Colon (tissue), 2 donors: ENCODE measurements around the gene PLAGL2.
"Not testable (repeated sequence)": the region's sequence is repeated elsewhere in the genome, so short reads cannot be mapped to it uniquely, and the experiment has no call there.

ENCODE experiments used
- FAIRE-seq: peaks from 2 replicates; lab custom pipeline; 2012; peaks lifted over from hg19 to GRCh38; lab: Jason Lieb, UNC
- donor health status: control.
- donor health status: control.

PLAGL2 gene

GRCh38 chr20:32204205-32205109 is 3.1 kb downstream of the PLAGL2 start:
- FAIRE-seq = no peak

DNA sequence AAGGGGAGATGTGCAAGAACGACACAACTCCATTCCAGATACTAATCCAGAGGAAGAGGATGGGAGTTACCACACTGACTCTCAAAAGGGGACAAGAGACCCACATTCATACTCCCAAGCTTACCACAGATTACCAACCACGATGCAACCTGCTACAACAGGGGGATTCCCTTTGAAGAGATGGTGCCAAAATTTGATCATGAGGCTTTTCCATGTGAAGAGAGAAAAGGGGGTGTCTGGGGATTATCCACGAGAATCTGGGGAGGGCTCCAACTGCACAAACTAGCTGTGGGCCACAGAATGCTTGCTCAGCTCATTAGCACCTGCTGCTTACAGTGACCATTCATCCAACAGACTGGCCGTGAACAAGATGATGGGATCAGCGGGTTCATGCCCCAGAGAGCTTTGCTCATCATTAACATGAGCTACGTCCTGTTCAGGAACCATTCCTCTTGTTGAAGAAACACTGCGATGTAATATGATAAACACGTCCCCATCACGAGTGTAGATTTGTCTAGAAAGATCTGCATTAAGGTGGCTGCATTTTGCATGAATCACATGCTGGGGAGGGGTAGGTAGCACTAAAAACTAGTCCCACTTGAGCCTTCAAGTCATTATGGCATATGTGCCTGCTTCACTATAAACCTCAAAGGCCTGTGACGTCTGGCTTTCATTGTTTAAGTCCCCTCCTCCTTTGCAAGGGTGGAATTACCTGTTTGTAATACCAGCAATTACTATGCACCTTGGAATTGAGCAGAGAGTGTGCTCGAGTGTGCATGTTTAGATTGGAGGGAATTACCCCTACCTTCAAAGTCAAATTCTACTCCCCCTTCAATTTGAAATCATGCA is 4.0 kb downstream of the PLAGL2 start:
- FAIRE-seq = no peak

DNA sequence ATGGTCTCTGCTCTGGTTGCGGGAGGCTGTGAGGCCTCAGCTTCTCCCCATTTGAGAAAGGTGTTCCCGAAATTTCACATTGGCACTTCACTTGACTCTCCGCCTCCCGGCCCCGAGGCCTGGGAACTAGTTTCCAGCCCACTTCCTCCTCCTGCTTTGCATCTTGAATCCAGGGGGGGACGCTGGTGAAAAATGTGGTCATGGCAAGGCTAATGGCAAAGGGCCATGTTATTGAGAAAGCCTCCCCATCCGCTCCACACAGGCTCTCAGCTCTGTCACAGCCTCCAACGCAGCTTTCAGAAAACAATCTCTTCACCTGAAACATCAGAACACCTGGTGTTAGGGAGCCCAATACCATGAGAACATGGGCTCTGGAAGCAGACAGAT is 5.6 kb downstream of the PLAGL2 start:
- no peak for FAIRE-seq

DNA sequence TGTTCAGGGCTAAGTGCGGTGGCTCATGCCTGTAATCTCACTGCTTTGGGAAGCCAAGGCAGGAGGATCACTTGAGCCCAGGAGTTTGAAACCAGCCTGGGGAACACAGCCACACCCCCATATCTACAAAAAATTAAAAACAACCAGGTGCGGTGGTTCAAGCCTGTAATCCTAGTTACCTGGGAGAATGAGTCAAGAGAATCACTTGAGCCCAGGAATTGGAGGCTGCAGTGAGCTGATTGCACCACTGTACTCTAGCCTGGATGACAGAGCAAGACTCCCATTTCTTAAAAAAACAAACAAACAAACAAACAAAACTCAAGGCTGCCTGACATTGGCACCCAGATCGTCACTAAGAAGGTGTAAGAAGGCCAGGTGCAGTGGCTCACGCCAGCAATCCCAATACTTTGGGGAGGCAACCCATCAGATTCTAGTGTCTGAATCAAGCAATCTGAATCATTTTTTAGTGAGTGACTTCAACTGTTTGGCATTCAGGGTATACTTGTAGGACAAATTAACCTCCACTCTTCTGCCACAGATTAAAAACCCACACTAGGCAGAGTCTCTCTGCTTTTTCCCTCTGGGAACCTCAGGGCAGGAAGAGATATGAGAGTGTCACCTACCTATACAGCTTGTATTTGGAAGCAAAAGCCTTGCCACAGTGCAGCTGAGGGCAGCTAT is 6.1 kb downstream of the PLAGL2 start:
- FAIRE-seq = no peak

- no peak for FAIRE-seq
Observed at GRCh38 chr20:32199006-32199405, 8.5 kb downstream of the PLAGL2 start.

GRCh38 chr20:32197136-32197535 is 10.4 kb downstream of the PLAGL2 start:
- FAIRE-seq = not testable (repeated sequence)

DNA sequence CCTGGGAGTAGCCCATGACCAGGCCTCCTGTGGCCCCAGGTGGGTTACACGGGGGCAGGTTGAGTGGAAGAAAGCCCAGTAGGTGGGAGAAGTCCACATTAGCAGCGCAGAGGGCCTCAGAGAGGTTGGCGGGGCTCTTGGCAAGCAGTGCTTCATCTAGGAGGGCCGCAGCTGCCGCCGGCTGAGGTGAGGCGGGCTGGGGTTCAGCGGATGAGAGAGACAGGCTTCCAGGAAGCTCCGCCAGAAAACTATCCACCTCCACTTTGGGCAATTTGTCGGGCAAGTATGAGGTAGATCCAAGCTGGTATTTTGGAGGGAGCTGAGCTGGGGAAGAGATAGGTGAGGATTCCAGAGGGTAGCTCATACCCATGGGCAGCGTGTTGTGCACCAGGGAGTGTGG is 10.9 kb downstream of the PLAGL2 start:
- not testable (repeated sequence) for FAIRE-seq

- FAIRE-seq = no peak
Observed at GRCh38 chr20:32195581-32195980, 12.0 kb downstream of the PLAGL2 start.

DNA sequence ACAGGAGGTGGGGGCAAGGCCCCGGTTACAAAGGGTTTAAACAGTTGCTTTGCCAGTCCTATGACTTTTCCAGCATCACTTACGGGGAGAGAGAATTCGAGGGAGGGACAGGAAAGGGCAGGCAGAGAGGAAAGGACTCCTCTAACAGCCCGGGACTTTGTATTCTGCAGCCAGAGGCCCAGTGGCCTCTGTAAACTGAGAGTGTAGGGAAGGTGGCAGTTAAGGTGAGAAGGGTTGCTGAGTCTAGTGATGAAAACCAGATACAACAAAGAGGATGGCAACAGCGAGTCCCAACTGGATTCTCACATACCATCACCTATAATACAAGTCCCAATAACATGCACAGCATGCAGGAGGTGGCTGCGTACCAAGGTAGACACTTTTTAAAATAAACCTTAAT is 13.5 kb downstream of the PLAGL2 start:
- FAIRE-seq = no peak

DNA sequence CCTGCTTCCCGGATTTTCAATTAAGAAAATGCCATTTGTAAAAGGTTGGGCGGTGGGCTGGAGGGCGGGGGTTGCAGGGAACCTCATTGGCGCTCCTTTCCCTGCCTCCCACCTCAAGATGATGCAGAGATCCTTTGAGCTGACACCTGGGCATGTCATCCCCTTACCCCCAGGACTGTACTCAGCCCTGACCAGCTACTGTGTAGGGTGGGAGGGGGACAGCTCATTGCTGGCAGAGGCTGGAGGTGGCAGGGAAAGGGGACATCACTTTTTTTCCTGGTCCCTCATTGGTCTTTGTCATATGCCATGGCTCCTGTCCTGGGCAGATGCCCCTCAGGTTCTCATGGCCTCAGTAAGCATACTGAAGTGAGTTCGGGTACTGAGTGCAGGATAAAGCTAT is 14.2 kb downstream of the PLAGL2 start:
- FAIRE-seq = not testable (repeated sequence)

- FAIRE-seq = no peak
Observed at GRCh38 chr20:32192698-32193097, 14.8 kb downstream of the PLAGL2 start.

DNA sequence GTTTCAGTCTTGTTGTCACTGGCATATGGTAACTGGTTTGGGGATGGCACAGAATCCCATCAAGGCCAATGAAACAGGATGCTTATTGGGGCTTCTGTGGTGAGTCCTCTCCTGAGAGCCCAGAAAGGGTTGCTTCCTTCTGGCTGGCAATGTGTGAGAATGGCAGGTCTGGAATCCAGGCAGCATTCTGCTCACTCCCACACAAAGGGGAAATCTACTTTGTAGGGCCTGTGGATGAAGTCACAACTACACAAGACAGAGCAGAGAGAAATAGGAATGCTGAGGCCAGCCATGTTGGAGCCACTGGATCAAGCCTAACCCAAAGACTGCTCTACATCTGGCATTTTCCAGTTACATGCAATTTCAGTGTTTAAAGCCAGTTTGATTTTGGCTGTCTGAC is 15.7 kb downstream of the PLAGL2 start:
- no peak for FAIRE-seq

DNA sequence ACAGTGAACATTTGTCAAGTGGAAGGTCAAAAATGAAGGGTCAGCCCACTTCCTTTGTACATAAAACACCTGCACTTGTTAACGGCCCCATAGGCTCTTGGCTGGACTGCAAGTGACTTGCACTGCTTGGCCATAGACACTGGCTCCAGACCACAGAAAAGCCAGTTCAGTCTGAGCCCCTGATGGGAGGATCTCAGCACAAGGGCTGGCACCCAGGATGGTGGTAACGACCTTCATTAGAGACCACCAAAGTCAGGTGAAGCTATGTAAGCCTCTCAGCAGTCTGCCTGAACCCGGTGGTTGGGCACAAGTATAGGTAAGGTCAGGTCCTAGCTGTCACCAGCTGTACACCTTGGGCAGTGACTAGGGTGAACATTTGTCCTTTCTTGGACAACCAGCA is 16.1 kb downstream of the PLAGL2 start:
- FAIRE-seq = no peak

DNA sequence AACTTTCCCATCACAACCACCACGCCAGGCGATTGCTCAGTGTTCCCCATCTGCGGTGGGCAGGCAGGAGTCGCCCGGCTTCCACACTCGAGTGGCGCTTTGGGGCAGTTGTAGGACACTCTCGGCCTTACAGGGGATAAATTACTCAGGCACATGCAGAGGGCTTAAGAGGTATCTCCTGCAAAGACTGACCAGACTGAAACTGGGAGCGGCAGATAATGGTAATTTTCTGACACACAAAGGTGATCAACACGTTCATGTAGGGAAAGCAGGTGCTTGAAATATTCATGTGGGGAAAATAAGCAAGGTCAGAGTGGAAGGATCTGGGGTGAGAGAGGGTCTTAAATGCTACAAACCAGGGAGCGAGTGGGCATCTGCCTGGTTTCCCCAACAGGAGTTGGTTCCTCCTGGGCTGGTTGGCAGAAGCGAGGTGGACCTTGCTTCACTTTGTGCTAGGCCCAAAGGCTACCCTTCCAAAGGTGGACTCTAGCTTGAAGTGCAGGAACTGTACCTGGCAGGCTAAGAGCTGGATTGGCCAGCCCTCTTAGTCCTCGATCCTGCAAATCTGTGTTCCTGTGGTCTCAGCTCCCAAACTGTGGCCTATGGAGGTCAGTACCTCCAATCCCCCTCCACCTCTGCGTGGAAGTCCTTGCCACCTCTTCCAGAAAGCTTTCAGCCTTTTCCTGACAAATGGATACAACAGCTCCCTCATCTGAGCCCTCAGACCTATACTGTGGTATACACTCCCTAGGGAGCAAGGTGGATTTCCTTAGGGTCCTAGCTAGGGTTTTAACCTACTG is 16.7 kb downstream of the PLAGL2 start:
- no peak for FAIRE-seq

DNA sequence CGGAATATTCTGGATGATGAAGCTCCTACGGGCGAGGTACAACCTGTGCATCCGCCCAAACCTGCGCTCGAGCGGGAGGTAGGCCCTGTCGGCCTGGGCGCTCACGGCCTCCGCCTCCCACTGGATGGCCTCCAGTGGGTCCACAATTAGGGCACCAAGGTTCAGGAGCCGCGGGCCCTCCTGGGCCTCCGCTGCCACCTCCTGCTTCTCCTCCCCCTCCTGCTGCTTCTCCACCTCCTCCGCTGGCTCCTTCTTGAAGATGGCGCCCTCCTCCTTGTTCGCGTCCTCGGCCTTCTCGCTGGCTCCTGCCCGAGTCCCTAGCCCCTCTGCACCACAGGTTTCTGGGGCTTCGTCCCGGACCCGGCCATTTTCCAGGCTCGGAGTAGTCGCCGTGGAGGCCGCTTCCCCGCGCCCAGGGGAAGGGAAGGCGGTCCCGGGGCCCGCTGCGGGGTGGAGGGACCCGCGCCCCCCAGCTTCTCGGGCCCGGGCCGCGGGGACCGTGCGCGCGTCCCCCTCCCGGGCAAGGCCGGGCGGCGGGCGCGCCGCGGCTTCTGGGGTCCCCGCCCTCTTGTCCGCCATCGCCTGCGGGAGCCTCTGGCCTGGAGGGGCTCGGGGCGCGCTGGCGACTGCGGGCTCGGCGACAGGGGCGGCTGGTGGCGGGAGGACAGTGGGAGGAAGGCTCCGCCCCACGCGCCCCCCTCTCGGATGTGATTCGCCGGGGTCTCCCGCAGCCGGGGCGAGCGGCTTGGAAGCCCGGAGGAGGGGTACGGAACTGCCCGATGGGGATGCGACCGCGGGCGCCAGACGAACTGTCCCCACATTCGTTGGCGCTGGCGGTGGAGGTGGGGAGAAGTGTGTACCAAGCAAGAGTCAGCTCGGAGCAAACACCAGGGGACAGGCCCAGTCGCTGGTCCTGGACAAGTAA is 17.6 kb downstream of the PLAGL2 start:
- no peak for FAIRE-seq

DNA sequence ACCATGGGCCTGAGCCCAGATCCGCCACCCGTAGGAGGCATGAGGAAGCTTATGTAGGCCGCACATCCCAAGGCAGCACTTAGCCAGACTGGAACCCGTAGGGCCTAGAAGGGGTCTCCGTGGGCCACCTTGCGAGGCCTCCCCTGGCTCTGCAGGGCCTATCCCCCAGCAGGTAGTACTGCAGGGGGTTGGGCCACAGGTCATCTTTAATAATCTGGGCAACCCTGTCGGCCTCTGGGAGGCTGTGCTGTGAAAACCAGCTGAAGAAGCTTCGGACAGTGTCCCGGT is 18.5 kb downstream of the PLAGL2 start:
- no peak for FAIRE-seq

GRCh38 chr20:32188376-32189122 is 19.0 kb downstream of the PLAGL2 start:
- FAIRE-seq = no peak

GRCh38 chr20:32186506-32186905 is 21.0 kb downstream of the PLAGL2 start:
- FAIRE-seq = no peak

DNA sequence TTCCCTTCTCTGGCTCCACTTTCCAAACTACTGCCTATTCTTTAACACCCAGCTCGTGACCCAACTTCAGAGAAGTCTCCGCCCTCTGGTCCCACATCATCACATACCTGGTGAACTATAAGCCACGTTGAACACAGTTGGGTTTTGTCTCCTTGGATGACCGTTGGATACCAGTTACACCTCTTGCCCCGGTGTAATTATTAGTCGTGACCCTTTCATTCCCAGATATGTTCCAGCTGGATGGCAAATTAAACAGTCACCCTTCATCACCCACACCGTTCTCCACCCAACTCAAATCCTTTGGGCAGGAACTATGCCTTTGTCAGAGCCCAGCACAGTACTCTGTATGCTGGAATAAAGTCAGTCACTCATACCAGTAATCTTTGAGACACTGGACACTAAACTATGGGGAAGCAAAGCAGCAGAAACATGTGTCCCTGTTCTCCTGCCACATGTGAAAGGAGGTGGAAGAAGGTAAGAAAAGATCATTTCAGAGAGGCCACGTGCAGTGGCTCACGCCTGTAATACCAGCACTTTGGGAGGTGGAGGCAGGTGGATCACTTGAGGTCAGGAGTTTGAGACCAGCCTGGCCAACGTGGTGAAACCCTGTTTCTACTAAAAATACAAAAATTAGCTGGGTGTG is 22.5 kb downstream of the PLAGL2 start:
- no peak for FAIRE-seq
